Measurements from ENCODE around the gene AIP.
"Not testable (repeated sequence)": the region's sequence is repeated elsewhere in the genome, so short reads cannot be mapped to it uniquely, and the experiment has no call there.

AIP gene

DNA sequence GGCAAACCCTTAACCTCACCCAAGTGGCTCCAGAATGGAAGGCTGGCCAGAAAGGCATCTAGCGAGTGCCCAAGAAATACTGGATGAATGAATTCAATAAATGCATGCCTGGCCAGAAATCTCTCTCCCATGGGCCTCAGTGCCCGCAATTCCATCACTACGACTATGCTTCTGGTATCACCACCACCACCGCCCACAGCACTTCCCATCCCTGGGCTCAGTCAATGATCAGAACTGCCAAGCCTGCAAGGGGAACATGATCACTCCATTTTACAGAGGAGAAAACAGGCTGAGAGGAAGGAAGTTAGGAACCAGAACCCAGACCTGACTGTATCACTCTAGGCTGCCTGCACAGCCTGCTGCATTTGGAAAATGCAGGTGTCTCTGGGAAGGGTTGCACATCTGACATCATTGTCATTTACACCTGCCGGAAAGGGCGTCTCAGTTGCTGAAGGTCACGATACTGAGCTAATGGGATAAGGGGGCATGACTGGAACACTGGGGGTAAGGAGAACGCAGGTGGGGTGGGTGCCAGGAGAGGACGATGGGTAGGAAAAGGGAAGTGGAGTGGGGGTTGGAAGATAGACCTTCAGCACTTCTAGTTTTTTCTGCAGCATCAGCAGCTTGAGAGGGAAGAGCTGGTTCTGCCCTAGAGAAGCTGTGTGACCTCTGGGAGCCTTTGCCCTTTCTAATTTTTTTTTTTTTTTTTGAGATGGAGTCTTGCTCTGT is 33.5 kb upstream of the AIP start:
- DNase-seq: no peak

DNA sequence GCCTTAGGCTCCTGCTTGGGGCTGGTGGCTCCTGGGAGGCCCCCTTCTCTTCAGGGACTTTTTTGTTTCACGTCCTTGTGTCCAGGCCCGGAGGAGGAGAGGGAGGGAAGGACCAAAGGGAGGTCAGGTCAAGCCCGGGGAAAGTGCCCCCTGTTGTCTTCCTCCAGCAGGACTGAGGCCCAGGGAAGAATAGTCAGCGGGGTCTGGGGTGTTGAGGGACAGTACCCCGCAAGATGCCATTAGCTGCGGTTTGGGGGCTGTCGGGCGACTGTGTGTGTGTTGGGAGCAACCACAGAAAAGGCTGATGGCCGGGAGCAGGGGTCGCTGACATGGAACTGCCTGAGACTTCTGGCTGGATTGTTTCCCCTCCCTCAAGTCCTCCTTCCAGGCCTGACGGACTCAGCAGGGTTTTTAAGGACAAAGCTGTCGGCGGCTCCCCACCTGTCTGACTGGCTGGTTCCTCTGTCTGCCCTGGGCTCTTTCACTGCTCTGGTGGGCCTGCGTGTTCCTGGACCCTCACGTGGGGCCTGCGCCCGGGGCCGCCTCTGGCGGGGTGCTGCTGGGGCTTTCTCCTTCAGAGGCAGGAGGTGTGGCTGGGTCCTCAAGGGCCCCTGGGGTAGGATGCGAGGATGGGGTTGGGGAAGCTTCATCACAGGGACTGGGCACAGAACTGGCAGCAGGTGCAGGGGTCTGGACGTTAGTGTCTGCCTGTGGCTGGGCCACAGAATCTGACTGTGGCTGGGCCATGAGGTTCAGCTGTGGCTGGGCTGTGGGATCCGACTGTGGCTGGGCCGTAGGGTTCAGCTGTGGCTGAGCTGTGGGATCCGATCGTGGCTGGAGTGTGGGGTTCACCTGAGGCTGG is 31.8 kb upstream of the AIP start:
- DNase-seq: no peak

GRCh38 chr11:67451658-67451976 is 31.2 kb upstream of the AIP start:
- DNase-seq: no peak

DNA sequence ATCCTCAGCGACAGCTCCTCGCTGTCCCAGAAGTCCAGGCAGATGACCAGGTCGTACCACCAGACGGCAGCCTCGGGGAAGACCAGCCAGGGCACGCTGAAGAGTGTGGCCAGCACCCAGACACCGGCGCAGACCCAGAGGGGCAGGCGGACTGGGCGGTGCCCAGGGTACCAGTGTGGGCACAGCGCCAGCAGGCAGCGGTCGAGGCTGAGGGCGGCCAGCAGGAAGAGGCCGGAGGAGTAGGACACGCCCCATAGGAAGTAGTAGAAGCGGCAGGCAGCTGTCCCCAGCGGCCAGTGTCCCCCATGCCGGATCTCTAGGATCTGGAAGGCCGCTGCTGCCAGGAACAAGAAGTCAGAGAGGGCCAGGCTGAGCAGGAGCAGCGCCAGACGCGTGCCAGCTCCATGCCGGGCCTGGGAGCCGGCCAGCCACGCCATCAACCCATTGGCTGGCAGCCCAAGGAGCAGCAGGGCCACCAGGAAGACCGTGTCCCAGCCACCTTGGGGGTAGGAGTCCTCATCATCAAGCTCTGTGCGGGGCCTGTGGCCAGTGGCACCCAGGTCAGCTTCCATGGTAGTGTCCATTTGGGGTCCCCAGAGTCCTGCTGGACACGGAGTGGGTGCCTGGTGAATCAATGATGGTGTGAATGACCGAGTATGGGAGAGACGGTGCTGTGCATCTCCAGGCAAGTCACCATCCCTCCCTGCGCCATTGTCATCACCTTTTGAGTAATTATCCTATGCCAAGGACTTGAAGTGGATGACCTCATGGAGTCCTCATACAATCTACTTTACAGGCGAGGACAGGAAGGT is 30.5 kb upstream of the AIP start, which contains the start of gene GPR152:
GPR152 (minus strand) TSS at position 589 of the 812 bp plus-strand sequence; CDS start at position 584, 5 bp downstream.
- DNase-seq: no peak

GRCh38 chr11:67453816-67454732 is 28.8 kb upstream of the AIP start:
- no peak for DNase-seq

DNA sequence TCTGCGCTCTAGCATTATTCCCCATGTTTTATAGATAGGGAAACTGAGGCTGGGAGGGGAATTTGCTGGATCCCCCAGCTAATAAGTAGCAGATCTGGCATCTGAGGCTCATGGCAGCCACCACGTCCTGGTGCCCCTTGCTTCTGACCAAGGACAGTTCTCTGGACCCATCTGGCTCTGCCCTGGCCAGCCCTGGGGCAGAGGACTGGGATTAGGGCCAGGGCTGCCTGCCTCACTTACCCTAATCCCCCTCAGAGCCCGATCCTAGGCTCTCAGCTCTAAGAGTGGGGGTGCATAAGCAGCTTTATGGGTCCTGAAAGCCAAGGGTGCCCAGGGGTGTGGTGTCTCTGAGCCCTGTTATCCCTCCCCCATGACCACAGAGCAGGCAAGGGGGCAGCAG is 27.8 kb upstream of the AIP start, which contains the start of gene CABP4:
CABP4 (plus strand) TSS at position 301 of the 400 bp plus-strand sequence; CDS start at position 371, 70 bp downstream.
- no peak for DNase-seq

DNA sequence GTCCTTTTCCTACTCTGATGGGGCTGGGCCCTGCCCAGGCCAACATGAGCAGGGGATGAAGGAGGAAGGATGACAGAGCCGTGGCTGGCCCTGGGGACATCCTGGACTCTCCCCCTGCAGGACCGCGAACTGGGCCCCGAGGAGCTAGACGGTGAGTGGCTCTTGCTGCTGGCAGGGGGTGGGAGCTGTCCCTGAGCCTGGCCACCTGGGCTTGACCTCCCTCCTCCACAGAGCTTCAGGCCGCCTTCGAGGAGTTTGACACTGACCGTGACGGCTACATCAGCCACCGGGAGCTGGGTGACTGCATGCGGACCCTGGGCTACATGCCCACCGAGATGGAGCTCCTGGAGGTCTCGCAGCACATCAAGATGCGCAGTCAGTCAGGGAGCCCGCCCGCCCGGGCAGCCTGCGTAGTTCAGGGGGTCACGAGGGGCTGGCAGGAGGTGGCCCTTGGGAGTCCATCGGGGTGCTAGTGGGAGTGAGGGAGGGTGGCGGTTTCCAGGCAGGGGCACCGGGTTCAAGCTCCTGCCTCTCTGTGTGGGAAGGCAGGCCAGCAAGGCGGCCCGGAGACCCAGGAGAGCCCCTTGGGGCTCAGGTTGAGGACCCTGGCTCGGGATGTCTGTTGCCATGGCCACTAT is 26.6 kb upstream of the AIP start:
- DNase-seq: no peak

- no peak for DNase-seq
Observed at GRCh38 chr11:67457453-67457852, 25.4 kb upstream of the AIP start.

DNA sequence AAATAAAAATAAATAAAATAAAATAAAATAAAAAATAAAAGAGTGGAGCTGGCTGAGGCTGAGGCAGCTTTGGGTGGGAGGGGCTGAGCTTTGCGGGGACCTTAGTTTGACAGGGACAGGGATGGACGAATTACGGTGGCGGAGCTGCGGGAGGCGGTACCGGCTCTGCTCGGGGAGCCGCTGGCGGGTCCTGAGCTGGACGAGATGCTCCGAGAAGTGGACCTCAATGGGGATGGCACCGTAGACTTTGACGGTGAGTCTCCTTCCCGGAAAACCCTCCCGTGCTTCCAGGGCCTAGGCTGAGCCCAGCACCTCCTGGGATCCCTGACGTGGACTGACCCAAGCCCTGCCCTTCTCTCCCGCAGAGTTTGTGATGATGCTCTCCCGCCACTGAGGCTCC is 24.6 kb upstream of the AIP start:
- no peak for DNase-seq

DNA sequence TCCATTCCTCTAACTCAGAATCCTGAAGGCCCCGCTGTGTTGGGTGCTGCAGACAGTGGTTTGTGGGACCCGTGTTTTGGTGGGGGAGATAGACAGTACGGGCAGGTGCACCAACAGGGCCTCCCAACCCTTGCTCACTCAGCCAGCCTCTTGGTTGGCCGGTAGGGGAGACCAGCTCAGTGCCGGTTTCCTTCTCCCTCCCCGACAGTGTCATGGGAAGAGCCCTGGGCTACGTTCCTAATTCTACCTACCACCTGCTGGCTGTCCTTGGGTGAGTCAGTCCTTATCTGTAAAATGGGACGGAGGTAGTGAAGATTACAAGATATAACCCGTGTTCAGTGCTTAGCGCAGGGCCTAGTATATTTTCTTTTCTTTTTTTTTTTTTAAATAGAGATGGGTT is 19.6 kb upstream of the AIP start:
- no peak for DNase-seq

GRCh38 chr11:67463680-67464410 is 19.0 kb upstream of the AIP start:
- no peak for DNase-seq

GRCh38 chr11:67464411-67465188 is 18.2 kb upstream of the AIP start:
- DNase-seq: peak; percentile 96

DNA sequence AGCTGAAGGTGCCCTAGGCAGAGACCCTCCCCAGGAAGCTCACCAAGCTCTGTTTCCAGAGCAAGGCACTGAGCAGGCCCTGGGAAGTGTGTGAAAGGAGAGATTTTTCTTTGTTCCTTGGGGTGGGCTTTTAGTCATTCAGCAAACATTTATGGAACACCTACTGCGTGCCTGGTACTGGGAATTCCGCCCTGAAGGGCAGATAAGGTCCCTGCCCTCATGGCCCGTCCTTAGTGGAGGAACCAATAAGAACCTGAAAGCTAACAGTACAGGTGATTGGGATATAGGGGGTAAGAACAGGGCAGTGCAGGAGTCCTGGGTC is 17.7 kb upstream of the AIP start:
- no peak for DNase-seq

DNA sequence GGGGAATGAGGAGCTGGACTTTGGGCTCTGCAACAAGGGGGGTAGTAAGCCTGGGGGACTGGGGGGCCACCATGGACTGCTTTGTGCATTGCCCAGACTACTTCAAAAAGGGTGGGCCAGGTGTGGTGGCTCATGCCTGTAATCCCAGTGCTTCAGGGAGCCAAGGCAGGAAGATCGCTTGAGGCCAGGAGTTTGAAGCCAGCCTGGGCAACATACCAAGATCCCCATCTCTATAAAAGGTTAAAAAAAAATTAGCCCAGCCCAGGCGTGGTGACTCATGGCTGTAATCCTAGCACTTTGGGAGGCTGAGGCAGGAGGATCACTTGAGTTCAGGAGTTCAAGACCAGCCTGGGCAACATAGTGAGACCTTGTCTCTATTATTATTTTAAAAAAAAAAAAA is 17.3 kb upstream of the AIP start:
- DNase-seq: not testable (repeated sequence)

- DNase-seq: no peak
Observed at GRCh38 chr11:67466367-67466766, 16.5 kb upstream of the AIP start.

GRCh38 chr11:67466962-67467771 is 15.7 kb upstream of the AIP start:
- DNase-seq: no peak

DNA sequence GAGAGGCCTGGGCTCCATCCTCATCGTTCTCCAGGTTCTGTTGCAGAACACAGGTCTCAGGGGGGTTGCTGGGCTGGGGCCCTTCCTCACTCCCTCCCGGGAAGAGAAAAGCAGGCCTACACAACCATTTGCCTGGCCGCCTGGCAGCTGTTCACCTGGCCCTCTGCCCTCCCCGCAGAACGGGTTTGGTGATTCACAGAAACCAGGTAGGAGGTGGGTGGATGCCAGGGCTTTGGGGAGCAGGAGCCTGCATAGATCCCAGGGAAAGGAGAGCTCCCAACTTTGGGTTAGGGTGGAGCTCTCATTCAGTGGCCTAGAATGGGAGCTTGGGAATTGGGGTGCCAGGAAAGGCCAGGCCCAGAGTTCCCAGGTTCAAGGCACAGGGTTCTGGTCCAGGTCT is 14.8 kb upstream of the AIP start:
- DNase-seq: no peak

DNA sequence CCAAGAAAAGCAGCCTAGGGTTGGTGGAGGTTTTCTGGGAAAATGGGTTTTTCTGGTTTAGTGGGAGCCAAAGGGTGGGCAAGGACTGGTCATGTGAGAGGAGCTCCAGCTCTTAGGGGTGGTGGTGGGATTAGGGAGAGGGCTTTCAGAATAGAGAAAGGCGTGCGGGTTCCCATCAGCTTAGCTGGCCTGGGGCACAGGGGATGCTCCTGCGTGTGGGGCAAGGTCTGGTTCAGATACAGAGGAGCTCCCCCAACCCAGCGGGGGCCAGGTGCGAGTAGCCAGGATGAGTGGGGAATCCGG is 14.4 kb upstream of the AIP start:
- DNase-seq: no peak

- DNase-seq: peak; percentile 98
Observed at GRCh38 chr11:67468759-67469507, 13.9 kb upstream of the AIP start, which contains the start of gene TMEM134. TSS of gene TMEM134 (minus strand) at chr11:67469251. CDS start at chr11:67469192, 59 bp downstream.

All from 8988T (cell line).